A204.1 (cell line): ENCODE measurements around the gene SLC25A22.
A peak's percentile ranks its signal among the peaks of the same experiment; 100 is the strongest.

Source experiments
- FAIRE-seq: peaks from 2 replicates; lab custom pipeline; 2012; peaks lifted over from hg19 to GRCh38; lab: Jason Lieb, UNC

SLC25A22 gene

GRCh38 chr11:821512-822371, 23.7 kb upstream of the SLC25A22 start:
- FAIRE-seq, result no peak

DNA sequence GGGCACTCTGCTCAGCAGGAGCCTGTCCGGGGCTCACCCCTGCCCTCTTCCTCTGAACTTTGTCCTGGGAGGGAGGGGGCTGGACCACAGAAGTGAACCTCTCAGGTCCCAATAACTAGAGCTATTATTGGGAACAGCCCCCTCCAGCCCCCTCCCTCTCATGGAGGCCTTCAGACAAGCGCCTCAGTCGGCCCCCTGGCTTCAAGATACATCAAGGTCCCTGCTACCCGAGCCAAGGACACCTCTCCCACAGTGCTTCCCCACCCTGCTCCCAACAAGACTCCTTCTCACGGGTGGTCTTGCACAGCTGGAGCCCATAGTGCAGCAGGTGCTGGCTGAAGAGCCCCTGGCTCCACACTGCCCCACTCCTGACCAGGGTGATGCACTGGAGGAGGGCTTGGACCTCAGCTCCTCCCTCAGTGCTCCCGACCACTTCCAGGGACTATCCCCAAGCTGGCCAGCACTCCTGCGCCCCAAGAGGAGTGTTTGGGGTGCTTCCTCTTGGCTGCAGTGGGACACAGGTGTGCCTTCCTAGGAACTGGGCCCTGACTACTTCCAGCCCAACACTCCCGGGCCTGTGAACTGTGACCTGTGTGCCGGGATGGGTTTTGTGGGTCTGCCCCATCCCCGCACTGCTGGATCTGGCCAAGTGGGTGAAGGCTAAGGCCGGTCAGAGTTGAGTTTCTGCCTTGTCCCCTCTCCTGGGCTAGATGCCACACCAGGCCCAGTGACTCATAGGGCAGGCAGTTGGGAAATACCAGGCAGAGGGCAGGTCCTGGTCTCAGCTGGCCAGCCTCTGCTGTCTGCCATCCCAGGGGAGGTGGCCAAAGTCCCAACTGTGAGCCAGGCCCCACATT, 22.8 kb upstream of the SLC25A22 start:
- no peak for FAIRE-seq

- FAIRE-seq, result no peak
Measured at GRCh38 chr11:819943-820649, 22.0 kb upstream of the SLC25A22 start.

DNA sequence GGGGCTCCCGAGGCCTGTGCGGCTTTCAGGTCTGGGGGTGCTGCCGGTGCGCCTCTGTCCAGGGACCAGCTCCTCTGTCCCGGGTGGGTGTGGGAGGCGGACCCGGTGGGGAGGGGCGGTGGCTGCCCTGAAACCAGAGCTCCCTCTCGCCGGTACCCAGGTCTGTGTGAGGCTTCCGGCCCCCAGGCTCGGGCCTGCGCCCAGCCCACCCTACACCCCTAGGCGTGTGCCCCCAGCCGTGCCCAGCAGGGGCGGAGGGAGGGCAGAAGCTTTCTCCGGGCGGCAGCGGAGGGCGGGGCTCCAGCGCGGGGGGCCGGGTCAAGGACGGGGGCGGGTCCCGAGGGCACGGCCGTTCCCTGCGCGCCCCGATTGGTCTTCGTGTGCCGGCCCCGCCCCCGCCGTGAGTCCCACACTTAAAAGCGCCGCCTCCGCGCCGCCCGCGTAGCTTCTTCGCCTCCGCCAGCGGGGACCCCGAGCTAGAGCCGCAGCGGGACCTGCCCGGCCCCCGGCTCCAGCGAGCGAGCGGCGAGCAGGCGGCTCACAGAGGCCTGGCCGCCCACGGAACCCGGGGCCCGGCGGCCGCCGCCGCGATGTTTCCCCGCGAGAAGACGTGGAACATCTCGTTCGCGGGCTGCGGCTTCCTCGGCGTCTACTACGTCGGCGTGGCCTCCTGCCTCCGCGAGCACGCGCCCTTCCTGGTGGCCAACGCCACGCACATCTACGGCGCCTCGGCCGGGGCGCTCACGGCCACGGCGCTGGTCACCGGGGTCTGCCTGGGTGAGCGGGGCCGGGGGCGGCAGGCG, 21.2 kb upstream of the SLC25A22 start:
- FAIRE-seq, result no peak

DNA sequence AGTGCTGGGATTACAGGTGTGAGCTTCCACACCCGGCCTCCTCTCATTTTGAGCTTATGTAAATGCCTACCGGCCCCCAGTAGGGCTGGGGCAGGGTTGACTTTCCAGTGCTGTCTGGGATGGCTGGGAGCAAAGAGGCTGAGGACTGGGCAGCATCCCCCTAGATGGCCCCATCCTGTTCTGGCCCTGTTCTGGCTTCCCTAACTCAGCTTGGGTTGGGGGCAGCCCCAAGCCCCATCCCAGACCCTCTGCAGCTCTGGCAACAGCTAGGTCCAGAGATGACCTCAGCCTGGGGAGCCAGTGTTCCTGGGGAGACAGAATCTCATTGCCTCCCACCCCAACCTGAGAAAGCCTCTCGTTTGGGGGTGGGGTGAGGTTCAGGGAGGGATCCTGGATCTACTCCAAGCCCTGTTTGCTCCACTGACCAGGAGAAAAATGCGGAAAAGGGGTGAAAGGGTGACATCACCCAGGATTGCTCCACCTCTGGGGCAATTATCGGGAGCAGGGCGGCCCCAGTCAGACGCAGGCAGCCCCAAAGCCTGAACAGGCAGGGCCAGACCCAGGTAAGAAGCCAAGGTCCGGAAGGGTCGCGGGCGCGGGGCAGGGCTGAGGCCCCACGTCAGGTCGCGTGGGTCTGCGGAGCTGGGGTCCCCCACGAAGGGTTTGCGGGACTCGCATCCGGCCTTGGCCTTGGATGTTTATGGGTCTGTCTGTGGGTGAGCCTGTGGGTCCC, 20.5 kb upstream of the SLC25A22 start, which contains the start of gene PNPLA2:
PNPLA2 (plus strand) TSS at position 519 of the 733 bp plus-strand sequence. CDS start 805 bp downstream, outside the sequence.
- no peak for FAIRE-seq

DNA sequence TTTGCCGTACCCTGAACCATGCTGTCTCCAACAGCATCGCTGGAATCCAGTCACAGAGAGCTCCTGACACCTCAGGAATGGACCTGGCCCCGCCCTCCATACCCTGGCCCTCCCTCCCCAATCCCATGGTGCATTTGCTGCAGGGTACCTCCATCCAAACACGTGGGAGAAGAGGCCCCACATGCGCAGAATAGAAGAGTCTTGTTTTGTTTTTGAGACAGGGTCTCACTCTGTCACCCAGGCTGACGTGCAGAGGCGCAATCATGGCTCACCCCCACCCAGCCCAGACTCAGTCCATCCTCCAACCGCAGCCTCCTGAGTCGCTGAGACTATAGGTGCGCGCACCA, 18.3 kb upstream of the SLC25A22 start:
- FAIRE-seq, result no peak

GRCh38 chr11:815675-816432, 17.8 kb upstream of the SLC25A22 start:
- FAIRE-seq, result no peak

DNA sequence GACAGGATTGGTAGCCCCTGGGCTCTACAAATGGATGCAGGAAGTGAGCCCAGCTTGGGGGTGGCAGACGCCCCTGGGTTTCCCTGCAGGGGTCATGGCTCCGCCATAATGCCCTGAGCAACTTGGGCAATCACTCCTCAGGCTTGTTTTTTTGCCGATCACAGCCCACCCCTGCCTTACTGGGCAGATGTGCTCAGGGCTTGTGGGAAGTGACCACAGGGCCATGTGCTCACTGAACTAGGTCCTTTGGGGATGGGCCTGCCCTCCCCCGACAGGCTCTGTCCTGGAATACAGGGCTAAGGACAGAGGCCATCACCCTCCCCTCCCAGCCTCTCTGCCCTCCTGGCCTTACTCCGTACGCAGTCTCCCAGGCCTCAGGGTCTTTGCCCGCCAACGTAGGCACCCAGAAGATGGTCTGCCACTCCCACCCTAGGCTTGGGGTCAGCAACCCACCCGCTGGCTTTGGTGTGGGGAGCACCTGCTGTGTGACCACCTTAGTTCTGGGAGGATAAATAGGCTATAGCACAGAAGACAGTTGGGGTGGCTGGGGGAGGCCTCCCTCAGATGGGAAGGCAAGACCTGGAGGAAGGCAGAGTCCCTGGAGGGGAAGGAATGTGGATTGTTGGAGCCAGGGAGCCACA, 15.5 kb upstream of the SLC25A22 start:
- no peak for FAIRE-seq

DNA sequence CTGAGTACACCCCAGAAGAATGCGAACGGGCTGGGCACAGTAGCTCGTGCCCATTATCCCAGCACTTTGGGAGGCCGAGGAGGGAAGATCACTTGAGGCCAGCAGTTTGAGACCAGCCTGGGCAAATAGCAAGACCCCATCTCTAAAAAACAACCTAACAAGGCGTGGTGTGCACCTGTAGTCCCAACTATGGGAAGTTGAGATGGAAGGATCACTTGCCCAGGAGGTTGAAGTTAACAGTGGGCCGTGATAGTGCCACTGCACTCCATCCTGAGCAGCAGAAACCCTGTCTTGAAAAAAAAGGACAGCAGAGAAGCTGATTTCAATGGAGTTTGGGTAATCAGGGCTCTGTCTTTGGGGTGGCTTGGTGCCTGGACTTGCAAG, 15.0 kb upstream of the SLC25A22 start:
- no peak for FAIRE-seq

DNA sequence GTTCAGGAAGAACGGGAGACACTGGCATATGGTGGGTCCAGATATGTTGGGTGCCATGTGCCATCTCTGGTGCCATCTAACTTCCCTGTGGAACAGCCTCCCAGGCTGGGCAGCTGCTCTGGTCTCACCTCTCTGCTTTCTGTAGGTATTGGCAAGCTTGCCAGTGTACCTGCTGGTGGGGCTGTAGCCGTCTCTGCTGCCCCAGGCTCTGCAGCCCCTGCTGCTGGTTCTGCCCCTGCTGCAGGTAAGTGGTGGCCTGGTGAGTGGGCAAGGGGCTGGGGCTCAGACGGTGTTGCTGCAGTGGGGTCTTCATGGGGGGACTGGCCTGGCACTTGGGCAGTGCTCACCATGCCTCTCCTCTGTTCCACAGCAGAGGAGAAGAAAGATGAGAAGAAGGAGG, 14.3 kb upstream of the SLC25A22 start:
- FAIRE-seq, result no peak

GRCh38 chr11:811446-812245, 13.6 kb upstream of the SLC25A22 start:
- no peak for FAIRE-seq

GRCh38 chr11:810040-810567, 12.0 kb upstream of the SLC25A22 start:
- FAIRE-seq, result no peak

DNA sequence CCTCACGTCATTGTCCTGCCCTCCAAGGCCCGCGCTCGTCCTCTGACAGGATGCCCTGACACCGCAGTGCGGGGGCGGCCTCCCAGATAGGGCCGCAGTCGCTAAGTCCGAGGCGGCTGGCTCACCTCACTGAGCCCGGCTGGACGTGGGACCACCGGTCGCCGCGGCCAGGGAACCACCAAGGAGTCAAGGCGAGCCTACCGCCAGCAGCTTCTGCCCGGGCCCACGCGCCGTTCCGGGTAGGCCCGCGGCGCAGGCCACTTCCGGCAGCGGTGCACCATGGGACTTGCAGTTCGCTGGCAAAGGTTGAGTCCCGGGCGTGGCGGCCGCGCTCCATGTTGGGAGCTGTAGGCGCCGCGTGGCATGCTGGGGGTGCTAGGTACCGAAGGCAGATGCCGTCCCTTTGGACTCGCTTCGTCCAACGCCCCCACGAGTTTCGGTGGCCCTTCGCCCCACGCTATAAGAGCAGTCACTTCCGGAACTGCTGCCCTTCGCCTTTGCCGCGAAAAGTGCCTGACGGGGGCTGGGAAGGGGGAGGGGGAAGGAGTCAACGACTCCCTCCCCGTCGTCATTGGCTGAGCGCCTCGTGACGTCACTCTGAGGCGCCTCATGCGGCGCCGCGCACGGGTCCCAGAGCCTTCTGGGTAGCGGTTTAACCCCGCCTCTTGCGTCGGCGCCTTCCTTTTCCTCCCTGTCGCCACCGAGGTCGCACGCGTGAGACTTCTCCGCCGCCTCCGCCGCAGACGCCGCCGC, 11.4 kb upstream of the SLC25A22 start, which contains the start of gene RPLP2:
RPLP2 (plus strand) TSS at position 681 of the 753 bp plus-strand sequence. CDS start 268 bp downstream, outside the sequence.
- peak; percentile 86 for FAIRE-seq

- no peak for FAIRE-seq
Measured at GRCh38 chr11:808427-809286, 10.6 kb upstream of the SLC25A22 start.

GRCh38 chr11:804599-804964, 6.5 kb upstream of the SLC25A22 start:
- no peak for FAIRE-seq

DNA sequence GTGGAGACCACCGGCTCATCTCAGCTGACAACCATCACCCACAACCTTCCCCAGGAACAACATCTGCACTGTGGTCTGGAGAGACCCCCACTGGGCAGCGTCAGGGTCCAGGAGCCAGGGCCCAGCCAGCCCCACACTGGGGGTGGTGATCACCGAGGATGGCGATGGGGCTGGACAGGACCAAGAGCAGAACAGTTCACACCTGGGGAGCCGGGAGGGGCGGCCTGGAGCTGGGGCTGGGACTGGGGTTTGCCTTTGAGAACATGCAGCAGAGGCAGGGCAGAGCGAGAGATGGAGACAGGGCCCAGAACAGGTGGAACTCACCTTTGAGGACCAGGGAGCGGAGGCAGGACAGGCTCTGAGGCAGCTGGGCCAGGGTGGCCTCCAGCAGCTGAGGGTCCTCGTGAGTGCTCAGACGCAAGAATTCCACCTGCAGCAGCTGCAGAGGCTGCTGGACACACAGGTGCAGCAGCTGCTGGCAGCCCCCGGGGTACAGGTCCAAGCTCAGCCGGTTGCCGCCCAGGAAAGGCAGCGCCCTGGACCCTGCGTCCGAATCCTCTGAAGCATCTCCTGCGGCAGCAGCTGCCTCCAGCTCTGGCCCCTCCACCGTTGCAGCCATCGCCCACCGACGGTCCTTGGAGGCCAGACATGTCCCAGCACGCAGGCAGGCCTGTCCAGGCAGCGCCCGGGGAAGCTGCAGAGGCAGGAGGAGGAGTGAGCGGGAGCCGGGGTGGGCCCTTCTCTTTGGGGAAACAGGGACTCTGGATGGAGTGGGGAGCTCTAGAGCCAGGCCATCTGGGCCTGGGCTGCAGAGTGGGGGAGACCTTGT, 5.9 kb upstream of the SLC25A22 start:
- FAIRE-seq, result no peak
